ENCODE results near the gene IL17B. TPM values are rescaled to one million over a fixed set of nuclear protein-coding genes. Genes with fewer than 3 reads are reported as not detected.

IL17B gene
- total RNA-seq, 1 donor from 2014 or later: not detected

GRCh38 chr5:149333711-149334443, 45.2 kb downstream of the IL17B start:
- no peak for TF ChIP-seq CTCF (conservative IDR thresholded peaks at IDR 0.05; ENCODE audit: low read depth, low read length)
- H3K4me3 ChIP-seq (ENCODE audit: low read depth, low read length): no peak overlapping the region
- no peak for DNase-seq (ENCODE audit: low read depth)

- H3K4me3 ChIP-seq (ENCODE audit: low read depth, low read length): no peak overlapping the region
- no peak for DNase-seq (ENCODE audit: low read depth)
- TF ChIP-seq CTCF (conservative IDR thresholded peaks at IDR 0.05; ENCODE audit: low read depth, low read length): no peak
These were observed 50.9 kb downstream of the IL17B start for GRCh38 chr5:149328177-149328576.

GRCh38 chr5:149326611-149327010, 52.5 kb downstream of the IL17B start:
- no peak for DNase-seq (ENCODE audit: low read depth)
- no peak for TF ChIP-seq CTCF (conservative IDR thresholded peaks at IDR 0.05; ENCODE audit: low read depth, low read length)
- no peak overlapping the region for H3K4me3 ChIP-seq (ENCODE audit: low read depth, low read length)

- no peak for DNase-seq (ENCODE audit: low read depth)
- TF ChIP-seq CTCF (conservative IDR thresholded peaks at IDR 0.05; ENCODE audit: low read depth, low read length): no peak
- H3K4me3 ChIP-seq (ENCODE audit: low read depth, low read length): no peak overlapping the region
These were observed 53.2 kb downstream of the IL17B start for GRCh38 chr5:149325894-149326293.

GRCh38 chr5:149325166-149325735, 53.8 kb downstream of the IL17B start:
- TF ChIP-seq CTCF (conservative IDR thresholded peaks at IDR 0.05; ENCODE audit: low read depth, low read length): no peak
- H3K4me3 ChIP-seq (ENCODE audit: low read depth, low read length): no peak overlapping the region
- no peak for DNase-seq (ENCODE audit: low read depth)

- DNase-seq (ENCODE audit: low read depth): no peak
- H3K4me3 ChIP-seq (ENCODE audit: low read depth, low read length): no peak overlapping the region
- no peak for TF ChIP-seq CTCF (conservative IDR thresholded peaks at IDR 0.05; ENCODE audit: low read depth, low read length)
These were observed 54.5 kb downstream of the IL17B start for GRCh38 chr5:149324641-149325040.

Other genes starting within 250 kb of the IL17B start
- gene ABLIM3, start 237.8 kb downstream of the IL17B start, total RNA-seq: 15.6 and 30.1 TPM in 2 replicates
- 17.2 and 27.2 TPM in 2 replicates for gene AFAP1L1, start 107.4 kb downstream of the IL17B start, total RNA-seq
- 15.5 and 21.6 TPM in 2 replicates for gene GRPEL2, start 33.8 kb downstream of the IL17B start, total RNA-seq
- gene PCYOX1L, start 21.2 kb downstream of the IL17B start, total RNA-seq: 6.1 and 7.1 TPM in 2 replicates
- gene CSNK1A1, start 172.1 kb upstream of the IL17B start, total RNA-seq: 176 and 187 TPM in 2 replicates
- 2.0 and 2.7 TPM in 2 replicates for gene ARHGEF37, start 202.2 kb upstream of the IL17B start, total RNA-seq